22Rv1 (cell line): ENCODE data around the gene TNPO3.
"Not testable (repeated sequence)": the region's sequence is repeated elsewhere in the genome, so short reads cannot be mapped to it uniquely, and the experiment has no call there.

ENCODE experiments used
- H3K27ac ChIP-seq: fragments of 450-650 bp; 2 replicates; pipeline ENCODE4 v1.5.1; 2017
- ZFX ChIP-seq: fragments of 450-650 bp; IDR thresholded peaks from 2 replicates; pipeline ENCODE4 v1.6.1; 2017; ENCODE audit warnings: antibody characterized with exemption, borderline replicate concordance
- TF ChIP-seq, protein P1 (sequence below): fragments of 450-650 bp; IDR thresholded peaks from 2 replicates; pipeline ENCODE4 v1.5.1; 2017; ENCODE audit warnings: mild to moderate bottlenecking

TNPO3 gene

DNA sequence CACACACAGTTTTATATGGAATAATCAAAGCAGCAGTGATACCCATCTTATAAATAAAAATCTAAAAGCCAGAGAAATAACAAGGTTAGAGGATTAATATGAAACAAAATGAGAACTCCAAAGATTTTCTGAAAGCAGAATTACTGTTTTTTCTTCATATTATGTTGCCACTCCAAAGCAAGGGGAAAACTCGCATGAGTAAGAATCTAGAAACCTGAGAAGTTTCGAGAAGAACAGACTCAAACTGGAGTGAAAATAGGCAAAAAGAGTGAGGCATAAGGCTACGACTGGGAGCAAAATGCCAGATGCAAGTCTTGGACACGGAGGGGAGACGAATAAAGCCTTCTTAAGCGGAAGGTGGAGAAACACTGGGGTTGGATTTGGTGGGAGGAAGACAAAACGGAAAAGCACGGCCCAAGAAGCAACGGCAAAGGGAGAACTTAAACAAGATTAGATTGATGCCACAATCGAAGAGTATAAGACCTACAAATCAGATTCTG is 923 bp downstream of the TNPO3 start:
- peak overlapping the region; percentile 94 for H3K27ac ChIP-seq
- TF ChIP-seq ZFX = no peak
- TF ChIP-seq, protein P1, sequence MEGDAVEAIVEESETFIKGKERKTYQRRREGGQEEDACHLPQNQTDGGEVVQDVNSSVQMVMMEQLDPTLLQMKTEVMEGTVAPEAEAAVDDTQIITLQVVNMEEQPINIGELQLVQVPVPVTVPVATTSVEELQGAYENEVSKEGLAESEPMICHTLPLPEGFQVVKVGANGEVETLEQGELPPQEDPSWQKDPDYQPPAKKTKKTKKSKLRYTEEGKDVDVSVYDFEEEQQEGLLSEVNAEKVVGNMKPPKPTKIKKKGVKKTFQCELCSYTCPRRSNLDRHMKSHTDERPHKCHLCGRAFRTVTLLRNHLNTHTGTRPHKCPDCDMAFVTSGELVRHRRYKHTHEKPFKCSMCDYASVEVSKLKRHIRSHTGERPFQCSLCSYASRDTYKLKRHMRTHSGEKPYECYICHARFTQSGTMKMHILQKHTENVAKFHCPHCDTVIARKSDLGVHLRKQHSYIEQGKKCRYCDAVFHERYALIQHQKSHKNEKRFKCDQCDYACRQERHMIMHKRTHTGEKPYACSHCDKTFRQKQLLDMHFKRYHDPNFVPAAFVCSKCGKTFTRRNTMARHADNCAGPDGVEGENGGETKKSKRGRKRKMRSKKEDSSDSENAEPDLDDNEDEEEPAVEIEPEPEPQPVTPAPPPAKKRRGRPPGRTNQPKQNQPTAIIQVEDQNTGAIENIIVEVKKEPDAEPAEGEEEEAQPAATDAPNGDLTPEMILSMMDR = no peak

DNA sequence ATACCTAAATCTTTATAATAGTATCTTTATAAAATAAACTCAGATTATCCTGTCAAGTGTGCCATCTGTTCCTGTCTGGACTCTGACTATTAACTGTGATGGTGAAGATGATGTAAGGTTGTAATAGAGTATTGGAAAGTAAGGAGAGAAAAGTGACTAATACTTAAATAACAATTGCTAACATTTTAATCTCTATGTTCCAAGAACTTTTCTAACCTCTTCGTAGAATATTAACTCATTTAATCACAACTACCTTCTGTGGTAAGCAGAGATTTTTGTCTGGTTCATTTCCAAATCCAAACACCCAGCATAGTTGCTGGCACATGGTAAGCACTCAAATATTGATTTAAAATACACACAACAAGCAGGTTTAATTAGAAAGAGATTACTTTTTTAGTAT is 2.5 kb downstream of the TNPO3 start:
- TF ChIP-seq, protein P1 = no peak
- no peak for TF ChIP-seq ZFX

DNA sequence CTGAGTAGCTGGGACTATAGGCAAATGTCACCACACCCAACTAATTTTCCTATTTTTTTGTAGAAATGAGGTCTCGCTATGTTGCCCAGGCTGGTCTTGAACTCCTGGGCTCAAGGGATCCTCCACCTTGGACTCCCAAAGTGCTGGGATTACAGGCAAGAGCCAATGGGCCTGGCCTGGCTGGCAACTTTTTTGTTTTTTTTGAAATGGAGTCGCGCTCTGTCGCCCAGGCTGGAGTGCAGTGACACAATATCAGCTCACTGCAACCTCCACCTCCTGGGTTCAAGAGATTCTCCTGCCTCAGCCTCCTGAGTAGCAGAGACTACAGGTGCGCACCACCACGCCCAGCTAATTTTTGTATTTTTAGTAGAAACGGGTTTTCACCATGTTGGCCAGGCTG is 3.5 kb downstream of the TNPO3 start:
- H3K27ac ChIP-seq = not testable (repeated sequence)

More for the DNA sequence above, 2.5 kb downstream of the TNPO3 start:
- H3K27ac ChIP-seq = no peak overlapping the region

DNA sequence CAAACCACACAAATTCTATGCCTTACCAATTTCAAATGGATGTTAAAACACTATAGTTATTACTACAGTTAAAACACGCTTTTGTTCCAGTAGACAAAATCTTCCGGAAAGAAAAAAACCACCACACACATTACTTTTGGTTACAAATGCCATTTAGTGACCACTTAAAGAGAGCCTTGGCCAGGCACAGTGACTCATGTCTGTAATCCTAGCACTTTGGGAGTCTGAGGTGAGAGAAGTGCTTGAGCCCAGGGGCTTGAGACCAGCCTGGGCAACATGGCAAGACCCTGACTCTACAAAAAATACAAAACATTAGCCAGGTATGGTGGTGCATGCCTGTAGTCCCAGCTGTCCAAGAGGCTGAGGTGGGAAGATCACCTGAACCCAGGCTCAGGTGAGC is 7.2 kb downstream of the TNPO3 start:
- H3K27ac ChIP-seq = no peak overlapping the region
- no peak for TF ChIP-seq ZFX
- TF ChIP-seq, protein P1 = no peak

DNA sequence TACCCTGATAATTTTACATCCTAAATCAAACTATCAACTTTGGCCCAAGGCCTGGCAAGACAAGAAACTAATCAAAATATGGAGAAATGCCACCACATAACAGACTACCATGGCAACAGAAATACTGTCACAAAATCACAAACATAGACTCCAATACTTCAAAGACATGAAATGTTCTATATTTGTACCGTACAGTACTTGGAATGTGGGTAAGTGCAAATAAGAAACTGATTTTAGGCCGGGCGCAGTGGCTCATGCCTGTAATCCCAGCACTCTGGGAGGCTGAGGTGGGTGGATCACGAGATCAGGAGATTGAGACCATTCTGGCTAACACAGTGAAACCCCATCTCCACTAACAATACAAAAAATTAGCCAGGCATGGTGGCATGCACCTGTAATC is 9.2 kb downstream of the TNPO3 start:
- no peak for TF ChIP-seq ZFX
- TF ChIP-seq, protein P1 = no peak
- no peak overlapping the region for H3K27ac ChIP-seq

DNA sequence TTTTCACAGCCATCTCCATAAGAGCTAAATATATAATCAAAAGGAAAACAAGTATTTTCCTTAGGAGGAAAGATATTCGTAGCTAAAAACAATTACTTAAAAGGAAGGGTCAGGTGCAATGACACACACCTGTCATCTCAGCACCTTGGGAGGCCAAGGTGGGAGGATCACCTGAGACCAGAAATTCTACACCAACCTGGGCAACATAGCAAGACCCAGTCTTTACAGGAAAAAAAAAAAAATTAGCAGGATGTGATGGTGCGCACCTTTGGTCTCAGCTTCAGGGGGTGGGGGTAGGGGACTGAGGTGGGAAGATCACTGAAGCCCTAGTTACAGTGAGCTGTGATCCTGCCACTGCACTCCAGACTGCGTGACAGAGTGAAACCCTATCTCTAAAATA is 11.9 kb downstream of the TNPO3 start:
- no peak overlapping the region for H3K27ac ChIP-seq
- TF ChIP-seq, protein P1 = no peak
- no peak for TF ChIP-seq ZFX

DNA sequence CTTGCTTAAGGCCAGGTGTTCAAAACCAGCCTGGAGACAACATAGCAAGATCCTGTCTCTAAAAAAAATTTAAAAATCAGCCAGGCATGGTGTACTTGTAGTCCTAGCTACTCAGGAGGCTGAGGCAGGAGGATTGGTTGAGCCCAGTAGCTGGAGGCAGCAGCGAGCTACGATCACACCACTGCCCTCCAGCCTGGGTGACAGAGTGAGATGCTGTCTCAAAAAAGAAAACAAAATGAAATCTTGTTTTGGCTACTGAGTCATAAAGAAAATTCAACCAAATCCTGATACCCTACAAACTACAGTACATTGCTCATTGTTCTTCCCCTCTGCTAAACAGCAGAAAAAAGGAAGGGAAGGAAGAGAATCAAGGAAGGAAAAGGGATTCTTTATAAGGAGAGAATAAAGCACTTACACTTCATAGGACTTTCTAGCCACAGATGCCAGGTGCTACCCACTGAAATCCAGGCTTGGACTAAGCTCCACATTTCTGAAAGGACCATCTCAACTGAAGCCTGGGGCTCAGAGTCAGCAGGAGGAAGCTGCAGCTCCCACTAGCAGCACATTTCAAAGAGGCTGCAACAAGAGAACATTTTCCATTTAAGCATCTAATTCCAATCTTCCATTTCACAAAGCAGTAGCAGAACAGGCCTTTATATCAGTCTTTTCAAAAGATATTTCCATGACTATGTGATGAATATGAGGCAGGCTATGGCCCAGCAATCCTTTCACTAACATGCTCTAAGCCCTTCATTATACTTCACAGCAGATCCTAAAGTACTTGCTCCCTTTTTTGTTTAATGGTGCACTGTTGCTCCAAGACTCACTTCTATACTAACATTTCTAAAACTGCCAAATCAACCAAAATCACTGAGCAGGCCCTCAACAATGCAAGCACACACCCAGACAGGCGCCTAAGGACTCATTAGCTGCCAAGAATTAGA is 13.5 kb downstream of the TNPO3 start:
- H3K27ac ChIP-seq = no peak overlapping the region
- TF ChIP-seq ZFX = no peak
- TF ChIP-seq, protein P1 = no peak

DNA sequence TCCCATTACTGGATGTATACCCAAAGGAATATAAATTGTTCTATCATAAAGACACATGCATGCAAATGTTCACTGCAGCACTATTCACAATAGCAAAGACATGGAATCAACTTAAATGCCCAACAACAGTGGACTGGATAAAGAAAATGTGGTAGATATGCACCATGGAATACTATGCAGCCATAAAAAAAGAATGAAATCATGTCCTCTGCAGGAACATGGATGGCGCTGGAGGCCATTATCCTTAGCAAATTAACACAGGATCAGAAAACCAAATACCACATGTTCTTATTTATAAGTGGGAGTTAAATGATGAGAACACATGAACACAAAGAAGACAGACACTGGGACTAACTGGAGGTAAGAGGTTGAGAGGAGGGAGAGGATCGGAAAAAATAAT is 16.4 kb downstream of the TNPO3 start:
- H3K27ac ChIP-seq = not testable (repeated sequence)
